Glutamatergic neuron (in vitro differentiated cells): ENCODE measurements around the gene PRKAG2. TPM values are rescaled to one million over a fixed set of nuclear protein-coding genes. Genes with fewer than 3 reads are reported as not detected.

Experiments used
- DNase-seq: peaks from one replicate; pipeline ENCODE4 v3.0.0; 2022
- H3K27ac Mint-ChIP-seq: one replicate; pipeline ENCODE4 v1.8.0; 2020; ENCODE audit warnings: mild to moderate bottlenecking, mixed read lengths, inconsistent platforms; ENCODE audit not compliant: unreplicated experiment
- H3K27me3 Mint-ChIP-seq: one replicate; pipeline ENCODE4 v1.8.0; 2020; ENCODE audit warnings: mild to moderate bottlenecking, moderate library complexity, mixed read lengths, inconsistent platforms; ENCODE audit not compliant: unreplicated experiment
- H3K36me3 Mint-ChIP-seq: one replicate; pipeline ENCODE4 v1.8.0; 2020; ENCODE audit warnings: mild to moderate bottlenecking, mixed read lengths, inconsistent platforms; ENCODE audit not compliant: unreplicated experiment
- H3K4me1 Mint-ChIP-seq: one replicate; pipeline ENCODE4 v1.8.0; 2020; ENCODE audit warnings: mild to moderate bottlenecking, low read depth, mixed read lengths, inconsistent platforms; ENCODE audit not compliant: unreplicated experiment
- H3K4me3 Mint-ChIP-seq: one replicate; pipeline ENCODE4 v1.8.0; 2020; ENCODE audit warnings: mild to moderate bottlenecking, mixed read lengths, inconsistent platforms; ENCODE audit not compliant: unreplicated experiment
- H3K9me3 Mint-ChIP-seq: one replicate; pipeline ENCODE4 v1.8.0; 2020; ENCODE audit warnings: mild to moderate bottlenecking, moderate library complexity, mixed read lengths, inconsistent platforms; ENCODE audit not compliant: unreplicated experiment
- total RNA-seq: library from RNA; stranded (reverse); fragmentation: NEBNext Ultra II Directional; extraction: Animal tissue kit (Norgen Biotek cat#: 25700); gene quantifications from one replicate; pipeline ENCODE4 v1.2.1, GENCODE V29; 2021; ENCODE audit not compliant: unreplicated experiment
- TF ChIP-seq, protein P1 (sequence below): fragments of 200-600 bp; sonication (generic); IDR thresholded peaks from one replicate; pipeline ENCODE4 v1.5.0; 2021; ENCODE audit not compliant: partially characterized antibody, unreplicated experiment

The PRKAG2 gene
- total RNA-seq, 1 donor from 2014 or later, result 24.7 TPM

DNA sequence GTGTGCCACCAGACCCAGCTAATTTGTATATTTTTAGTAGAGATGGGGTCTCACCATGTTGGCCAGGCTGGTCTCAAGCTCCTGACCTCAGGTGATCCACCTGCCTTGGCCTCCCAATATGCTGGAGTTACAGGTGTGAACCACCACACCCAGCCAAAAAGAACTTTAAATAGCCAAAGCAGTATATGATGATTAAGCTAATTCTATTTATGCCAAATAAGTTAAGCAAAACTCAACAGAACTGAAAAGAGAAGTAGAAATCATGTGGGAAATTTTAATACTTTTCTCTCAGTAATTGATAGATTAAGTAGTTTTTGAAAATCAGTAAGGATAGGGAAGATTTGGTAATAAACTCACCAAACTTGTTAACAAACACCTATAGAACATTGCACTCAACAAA, 332.7 kb downstream of the PRKAG2 start:
- TF ChIP-seq, protein P1, sequence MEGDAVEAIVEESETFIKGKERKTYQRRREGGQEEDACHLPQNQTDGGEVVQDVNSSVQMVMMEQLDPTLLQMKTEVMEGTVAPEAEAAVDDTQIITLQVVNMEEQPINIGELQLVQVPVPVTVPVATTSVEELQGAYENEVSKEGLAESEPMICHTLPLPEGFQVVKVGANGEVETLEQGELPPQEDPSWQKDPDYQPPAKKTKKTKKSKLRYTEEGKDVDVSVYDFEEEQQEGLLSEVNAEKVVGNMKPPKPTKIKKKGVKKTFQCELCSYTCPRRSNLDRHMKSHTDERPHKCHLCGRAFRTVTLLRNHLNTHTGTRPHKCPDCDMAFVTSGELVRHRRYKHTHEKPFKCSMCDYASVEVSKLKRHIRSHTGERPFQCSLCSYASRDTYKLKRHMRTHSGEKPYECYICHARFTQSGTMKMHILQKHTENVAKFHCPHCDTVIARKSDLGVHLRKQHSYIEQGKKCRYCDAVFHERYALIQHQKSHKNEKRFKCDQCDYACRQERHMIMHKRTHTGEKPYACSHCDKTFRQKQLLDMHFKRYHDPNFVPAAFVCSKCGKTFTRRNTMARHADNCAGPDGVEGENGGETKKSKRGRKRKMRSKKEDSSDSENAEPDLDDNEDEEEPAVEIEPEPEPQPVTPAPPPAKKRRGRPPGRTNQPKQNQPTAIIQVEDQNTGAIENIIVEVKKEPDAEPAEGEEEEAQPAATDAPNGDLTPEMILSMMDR, result no peak
- H3K9me3 Mint-ChIP-seq, result peaks cover under 1% of the 10 kb centered on the region

DNA sequence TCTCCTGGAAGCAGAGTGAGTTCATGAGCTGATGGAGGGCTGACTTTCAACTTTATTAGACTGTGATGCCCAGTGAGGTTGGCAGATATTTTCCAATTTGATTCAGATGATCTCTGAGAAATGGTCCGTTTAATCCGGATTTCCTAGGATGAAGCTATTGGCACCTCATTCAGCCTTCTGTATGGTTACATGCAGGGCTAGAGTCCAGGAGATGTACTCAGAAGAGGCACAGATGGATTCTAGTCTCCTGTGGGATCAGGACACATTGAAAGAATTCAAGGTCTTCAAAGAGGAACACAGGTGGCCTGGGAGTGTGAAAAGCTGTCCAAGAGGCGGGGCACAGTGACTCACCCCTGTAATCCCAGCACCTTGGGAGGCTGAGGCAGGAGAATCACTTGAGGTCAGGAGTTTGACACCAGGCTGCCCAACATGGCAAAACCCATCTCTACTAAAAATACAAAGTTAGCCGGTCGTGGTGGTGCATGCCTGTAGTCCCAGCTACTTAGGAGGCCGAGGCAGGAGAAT, 334.2 kb downstream of the PRKAG2 start:
- no peak for DNase-seq
- H3K4me3 Mint-ChIP-seq, result no peak overlapping the region
- H3K27ac Mint-ChIP-seq, result no peak overlapping the region
- no peaks in the 10 kb centered on the region for H3K36me3 Mint-ChIP-seq
- peaks cover 22% of the 10 kb centered on the region for H3K4me1 Mint-ChIP-seq
- peaks cover 6% of the 10 kb centered on the region for H3K9me3 Mint-ChIP-seq
- TF ChIP-seq, protein P1, result no peak
- peaks cover 8% of the 10 kb centered on the region for H3K27me3 Mint-ChIP-seq

More for the DNA sequence above, 332.7 kb downstream of the PRKAG2 start:
- Mint-ChIP-seq H3K27ac (no peak overlapping the region), H3K4me1 (peaks cover 9% of the 10 kb centered on the region), H3K27me3 (peaks cover 8% of the 10 kb centered on the region), H3K36me3 (no peaks in the 10 kb centered on the region), H3K4me3 (no peak overlapping the region)
- no peak for DNase-seq

DNA sequence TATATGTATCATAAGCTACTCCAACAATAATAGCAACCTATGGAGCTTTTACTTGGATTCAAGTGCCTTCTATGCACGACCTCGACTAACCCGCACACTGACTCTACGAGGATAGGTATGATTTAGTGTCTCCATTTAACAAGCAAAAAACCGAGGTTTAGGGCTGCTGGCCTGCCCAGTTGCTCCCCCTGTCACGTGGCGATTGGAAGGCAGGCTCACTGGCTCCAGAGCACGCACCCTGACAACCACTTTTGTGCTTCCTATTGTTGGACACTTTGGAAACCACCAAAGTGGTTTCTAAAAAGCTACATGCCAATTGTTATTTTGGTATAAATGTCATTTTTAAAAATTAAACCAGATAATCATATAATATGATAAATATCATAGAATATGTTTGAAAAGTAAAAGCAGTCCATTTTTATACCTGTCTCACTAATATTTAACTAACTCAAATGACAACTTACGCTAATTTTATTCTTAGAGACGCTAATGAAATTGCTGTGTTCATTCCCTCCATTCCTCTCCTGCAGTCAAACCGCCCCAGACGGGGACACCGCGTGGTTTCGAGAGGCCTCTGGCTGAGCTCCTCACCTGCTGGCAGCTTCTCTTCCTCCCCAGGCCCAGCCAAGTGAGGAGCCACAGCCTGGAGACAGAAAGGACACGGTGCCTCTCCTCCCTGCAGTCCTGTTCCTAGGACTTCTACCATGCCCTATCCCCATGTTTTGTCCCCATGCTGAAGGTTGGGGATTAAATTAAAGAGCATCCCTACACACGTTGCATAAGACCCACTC, 335.0 kb downstream of the PRKAG2 start:
- no peak for DNase-seq
- TF ChIP-seq, protein P1, result no peak
- Mint-ChIP-seq H3K9me3 (peaks cover 6% of the 10 kb centered on the region), H3K4me1 (peaks cover 25% of the 10 kb centered on the region), H3K4me3 (no peak overlapping the region), H3K27me3 (peaks cover 8% of the 10 kb centered on the region), H3K36me3 (no peaks in the 10 kb centered on the region), H3K27ac (peak overlapping the region; percentile 64)

DNA sequence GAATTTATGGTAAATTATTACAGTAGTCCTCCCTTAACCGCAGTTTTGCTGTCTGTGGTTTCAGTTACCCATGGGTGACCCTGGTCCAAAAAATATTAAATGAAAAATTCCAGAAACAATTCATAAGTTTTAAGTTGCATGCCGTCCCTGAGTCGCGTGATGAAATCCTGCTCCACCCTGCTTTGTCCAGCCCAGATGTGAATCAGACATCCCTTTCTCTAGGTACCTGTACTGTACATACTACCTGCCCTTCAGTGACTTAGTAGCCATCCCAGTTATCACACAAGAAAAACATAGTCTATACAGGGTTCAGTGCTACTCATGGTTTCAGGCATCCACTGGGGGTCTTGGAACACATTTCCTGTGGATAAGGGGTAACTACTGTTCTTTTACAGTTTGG, 336.8 kb downstream of the PRKAG2 start:
- H3K4me1 Mint-ChIP-seq, result peaks cover 25% of the 10 kb centered on the region
- no peak overlapping the region for H3K4me3 Mint-ChIP-seq
- DNase-seq, result no peak
- no peaks in the 10 kb centered on the region for H3K36me3 Mint-ChIP-seq
- peaks cover 9% of the 10 kb centered on the region for H3K27me3 Mint-ChIP-seq
- TF ChIP-seq, protein P1, result no peak
- peaks cover 8% of the 10 kb centered on the region for H3K9me3 Mint-ChIP-seq
- H3K27ac Mint-ChIP-seq, result peak overlapping the region; percentile 99

DNA sequence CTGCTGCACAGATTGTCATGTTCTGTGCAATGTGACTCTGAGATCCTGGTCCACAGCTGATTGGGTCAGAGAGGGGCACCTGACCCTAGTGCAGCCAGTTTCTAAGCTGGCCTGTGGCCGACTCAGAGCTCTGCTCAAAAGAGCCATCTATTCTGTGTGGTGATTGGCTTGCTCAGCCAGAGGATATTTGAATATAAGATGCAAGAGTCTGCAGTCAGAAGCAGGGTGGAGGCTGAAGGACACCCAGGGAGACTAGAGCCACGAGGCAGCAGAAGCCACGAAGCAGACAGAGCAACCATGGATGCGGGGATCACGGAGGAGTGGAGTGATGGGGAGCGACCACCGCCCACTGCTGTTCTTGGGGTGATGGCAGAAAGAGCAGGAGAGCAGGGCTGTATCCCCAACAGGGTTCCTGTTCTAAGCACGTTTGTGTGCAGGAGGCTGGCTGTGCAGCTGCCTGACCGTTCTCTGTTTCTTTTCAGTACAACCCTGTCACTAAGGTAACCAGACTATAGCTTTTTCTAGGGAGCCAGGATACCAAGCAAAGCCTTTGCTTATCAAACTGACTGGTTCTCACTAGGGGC, 337.7 kb downstream of the PRKAG2 start:
- Mint-ChIP-seq H3K27ac (peak overlapping the region; percentile 99), H3K9me3 (peaks cover 8% of the 10 kb centered on the region), H3K36me3 (no peaks in the 10 kb centered on the region), H3K4me3 (peak overlapping the region; percentile 77), H3K27me3 (peaks cover 9% of the 10 kb centered on the region), H3K4me1 (peaks cover 25% of the 10 kb centered on the region)
- peak; percentile 79 for DNase-seq
- TF ChIP-seq, protein P1, result no peak
